Activated B cell treated with CpG ODN at 0.5 μM for 24 hours (primary cell): ENCODE measurements around the gene TRAPPC3L. TPM values are rescaled to one million over a fixed set of nuclear protein-coding genes. Genes with fewer than 3 reads are reported as not detected.

ENCODE experiments used
- ATAC-seq: fragments of 200-7000 bp; cut with Tn5 transposase; one replicate; pipeline ENCODE4 v1.10.0; 2021; ENCODE audit warnings: low read depth, mild to moderate bottlenecking, moderate library complexity
- CTCF ChIA-PET: fragments of 350-600 bp; sonication (Branson Sonifier 250); formaldehyde crosslinking; loops from one replicate; lab custom pipeline; 2021; ENCODE audit warnings: antibody characterized with exemption; lab: Charles Lee
- POLR2A ChIA-PET: fragments of 350-600 bp; sonication (Branson Sonifier 250); formaldehyde crosslinking; loops from one replicate; lab custom pipeline; 2021; ENCODE audit warnings: antibody characterized with exemption; lab: Charles Lee
- DNase-seq: peaks from one replicate; pipeline ENCODE4 v3.0.0; 2022
- H3K27ac Mint-ChIP-seq: one replicate; pipeline ENCODE4 v1.8.0; 2020; ENCODE audit warnings: mixed read lengths
- H3K27me3 Mint-ChIP-seq: one replicate; pipeline ENCODE4 v1.8.0; 2021; ENCODE audit warnings: mixed read lengths
- H3K36me3 Mint-ChIP-seq: one replicate; pipeline ENCODE4 v1.8.0; 2021; ENCODE audit warnings: low read depth, mixed read lengths
- H3K4me1 Mint-ChIP-seq: one replicate; pipeline ENCODE4 v1.8.0; 2021; ENCODE audit warnings: mixed read lengths
- H3K4me3 Mint-ChIP-seq: one replicate; pipeline ENCODE4 v1.8.0; 2020; ENCODE audit warnings: mild to moderate bottlenecking, mixed read lengths
- H3K9me3 Mint-ChIP-seq: one replicate; pipeline ENCODE4 v1.8.0; 2020; ENCODE audit warnings: mixed read lengths
- CTCF ChIP-seq: fragments of 200-600 bp; IDR thresholded peaks from one replicate; pipeline ENCODE4 v1.8.0; 2022; ENCODE audit warnings: antibody characterized with exemption, mild to moderate bottlenecking
- intact Hi-C: fragments of 100-400 bp; cut with micrococcal nuclease; formaldehyde crosslinking; loops from one replicate; pipeline ENCODE4 v1.15.1; 2024
- total RNA-seq: library from RNA; stranded (reverse); gene quantifications from 2 replicates; pipeline ENCODE4 v1.2.3, GENCODE V29; 2022

TRAPPC3L gene
- total RNA-seq, 1 donor from 2014 or later: not detected

- TF ChIP-seq CTCF: no peak
- Mint-ChIP-seq H3K4me1 (peaks cover 51% of the 10 kb centered on the region), H3K36me3 (peaks cover 37% of the 10 kb centered on the region), H3K9me3 (no peaks in the 10 kb centered on the region), H3K27ac (peak overlapping the region; percentile 94), H3K4me3 (peak overlapping the region; percentile 95), H3K27me3 (no peaks in the 10 kb centered on the region)
- no peak for ATAC-seq
- intact Hi-C loops: loop anchor here (1.0 to 5.0 kb wide), 10 partner anchors 45 to 1031 kb away; partner anchors contain the start of genes DSE, GOPC, KPNA5 and NT5DC1
- ChIA-PET CTCF (interaction anchor here (1.2 to 3.1 kb wide), 7 partner anchors 9 to 355 kb away, joined by 3 to 17 read pairs (median 4); partner anchors contain the start of gene TSPYL1), POLR2A (interaction anchor here (0.6 to 3.8 kb wide), 15 partner anchors 9 to 471 kb away, joined by 3 to 50 read pairs (median 6); partner anchors contain the start of genes CALHM6, KPNA5, NT5DC1 and RSPH4A)
- no peak for DNase-seq
Measured at GRCh38 chr6:116571683-116572000, 26.2 kb upstream of the TRAPPC3L start.

- no peaks in the 10 kb centered on the region for H3K9me3 Mint-ChIP-seq
- ChIA-PET POLR2A (interaction anchor here (0.6 to 3.8 kb wide), 20 partner anchors 8 to 1031 kb away, joined by 3 to 50 read pairs (median 5); partner anchors contain the start of genes CALHM6, GOPC, KPNA5 and NT5DC1), CTCF (interaction anchor here (1.2 to 3.1 kb wide), 7 partner anchors 8 to 354 kb away, joined by 3 to 17 read pairs (median 4); partner anchors contain the start of gene TSPYL1)
- peak within 1 kb of the TSS; percentile 95 for H3K4me3 Mint-ChIP-seq
- DNase-seq (peak; percentile 94), ATAC-seq (peak; percentile 94)
- H3K36me3 Mint-ChIP-seq: peaks cover 32% of the 10 kb centered on the region
- peaks cover 51% of the 10 kb centered on the region for H3K4me1 Mint-ChIP-seq
- intact Hi-C loops: loop anchor here (1.0 to 5.0 kb wide), 10 partner anchors 45 to 1031 kb away; partner anchors contain the start of genes DSE, GOPC, KPNA5 and NT5DC1
- H3K27me3 Mint-ChIP-seq: no peaks in the 10 kb centered on the region
- H3K27ac Mint-ChIP-seq: peak within 1 kb of the TSS; percentile 96
- no peak for TF ChIP-seq CTCF
Measured at GRCh38 chr6:116570856-116571682, 25.6 kb upstream of the TRAPPC3L start, which contains the start of gene RWDD1. RWDD1 (plus strand) TSS chr6:116571504; CDS start chr6:116571583, 79 bp downstream.

- peaks cover 3% of the 10 kb centered on the region for H3K27me3 Mint-ChIP-seq
- POLR2A ChIA-PET: interaction anchor here (3.7 to 3.8 kb wide), 2 partner anchors 289 to 315 kb away, joined by 24 to 50 read pairs; partner anchors contain the start of genes TSPYL1 and TSPYL4
- ATAC-seq: no peak
- no peak overlapping the region for H3K27ac Mint-ChIP-seq
- no peak for DNase-seq
- no peak for TF ChIP-seq CTCF
- intact Hi-C loops: no loop called here
- CTCF ChIA-PET: no interaction called here
- peaks cover 15% of the 10 kb centered on the region for H3K36me3 Mint-ChIP-seq
- H3K4me3 Mint-ChIP-seq: no peak overlapping the region
- H3K9me3 Mint-ChIP-seq: no peaks in the 10 kb centered on the region
- H3K4me1 Mint-ChIP-seq: peaks cover 50% of the 10 kb centered on the region
Measured at GRCh38 chr6:116568821-116569755, 23.6 kb upstream of the TRAPPC3L start.

- Mint-ChIP-seq H3K9me3 (no peaks in the 10 kb centered on the region), H3K4me1 (peaks cover 40% of the 10 kb centered on the region), H3K4me3 (no peak overlapping the region), H3K27me3 (peaks cover 8% of the 10 kb centered on the region), H3K27ac (no peak overlapping the region), H3K36me3 (peaks cover 13% of the 10 kb centered on the region)
- no peak for ATAC-seq
- ChIA-PET POLR2A (interaction anchor here (3.8 kb wide), 1 partner anchor 288 kb away, joined by 50 read pairs; the partner anchor contains the start of gene TSPYL1), CTCF (no interaction called here)
- no peak for TF ChIP-seq CTCF
- no peak for DNase-seq
- intact Hi-C loops: no loop called here
Measured at GRCh38 chr6:116568111-116568510, 22.6 kb upstream of the TRAPPC3L start.
